NCI-H1105 (cell line): ENCODE measurements around the gene DPM3.
"Not testable (repeated sequence)": the region's sequence is repeated elsewhere in the genome, so short reads cannot be mapped to it uniquely, and the experiment has no call there.

Experiments
- DNase-seq: peaks from one replicate; lab custom pipeline; 2025; lab: John Stamatoyannopoulos, UW

Gene DPM3

DNA sequence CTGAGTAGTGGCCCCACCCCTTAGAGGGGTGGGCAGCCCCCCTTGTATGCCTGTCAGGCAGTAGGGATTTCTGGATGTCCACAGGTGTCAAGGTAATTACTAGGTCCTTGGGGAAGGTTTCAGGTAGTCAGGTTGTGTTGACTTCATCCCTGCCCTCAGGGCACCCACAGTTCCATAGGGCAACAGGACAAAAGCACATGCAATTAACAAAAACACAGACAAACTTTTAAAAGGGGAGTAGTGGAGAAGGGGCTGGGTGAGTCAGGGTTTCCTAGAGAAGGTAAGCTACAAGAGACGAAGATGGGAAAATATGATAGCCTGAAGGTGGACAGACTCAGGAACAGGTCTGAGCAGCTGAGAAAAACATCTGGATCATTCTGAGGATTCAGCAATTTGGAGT is 18.7 kb upstream of the DPM3 start:
- no peak for DNase-seq

GRCh38 chr1:155155996-155156643 is 15.8 kb upstream of the DPM3 start:
- DNase-seq = not testable (repeated sequence)

DNA sequence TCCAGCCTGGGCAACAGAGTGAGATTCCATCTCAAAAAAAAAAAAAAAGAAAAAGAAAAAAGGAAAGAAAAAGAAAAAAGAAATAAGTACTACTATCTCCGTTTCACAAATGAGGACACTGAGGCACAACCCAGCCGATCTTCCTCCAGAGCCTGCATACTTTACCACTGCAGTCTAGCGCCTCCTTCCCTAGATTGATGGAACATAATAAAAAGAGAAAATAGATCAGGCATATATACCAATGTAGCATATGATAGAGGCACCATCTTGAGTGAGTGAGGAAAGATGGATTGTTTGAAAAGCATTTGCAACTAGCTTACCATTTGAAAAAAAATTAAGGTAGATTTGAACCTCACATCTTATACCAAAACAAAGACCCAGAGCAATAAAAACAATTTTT is 5.2 kb upstream of the DPM3 start:
- no peak for DNase-seq

- DNase-seq = no peak
These were observed 1.4 kb upstream of the DPM3 start for GRCh38 chr1:155141749-155142148.

DNA sequence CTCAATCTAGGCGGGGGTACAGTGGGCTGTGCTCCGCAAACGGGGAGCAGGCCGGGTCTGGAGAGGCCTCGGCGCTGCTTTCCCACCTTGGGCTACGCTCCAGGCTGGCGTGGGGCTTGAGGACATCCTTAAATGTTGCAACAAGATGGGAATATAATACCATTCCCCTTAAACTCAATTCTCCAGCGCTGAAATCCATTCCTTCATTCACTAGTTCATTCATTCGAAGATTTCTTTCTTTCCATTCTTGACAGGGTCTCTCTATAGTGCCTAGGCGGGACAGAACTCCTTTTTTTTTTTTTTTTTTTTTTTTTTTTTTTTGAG is 261 bp upstream of the DPM3 start:
- DNase-seq = no peak

- no peak for DNase-seq
These were observed 3.0 kb downstream of the DPM3 start for GRCh38 chr1:155137154-155137949.

DNA sequence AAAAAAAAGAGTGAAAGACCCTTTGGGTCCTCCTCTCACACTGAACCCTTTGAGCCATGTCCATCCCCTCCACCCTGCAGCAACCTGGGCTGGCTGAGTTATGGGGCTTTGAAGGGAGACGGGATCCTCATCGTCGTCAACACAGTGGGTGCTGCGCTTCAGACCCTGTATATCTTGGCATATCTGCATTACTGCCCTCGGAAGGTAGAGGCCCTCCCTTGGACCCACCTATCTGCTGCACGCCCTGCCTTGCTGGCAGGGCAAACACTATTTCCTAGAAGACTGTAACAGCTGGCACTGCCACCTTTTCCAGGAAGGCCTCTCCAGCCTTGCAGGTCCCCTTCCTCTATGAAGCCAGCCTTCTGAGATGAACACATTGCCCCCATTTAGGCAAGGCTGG is 3.6 kb downstream of the DPM3 start:
- no peak for DNase-seq

DNA sequence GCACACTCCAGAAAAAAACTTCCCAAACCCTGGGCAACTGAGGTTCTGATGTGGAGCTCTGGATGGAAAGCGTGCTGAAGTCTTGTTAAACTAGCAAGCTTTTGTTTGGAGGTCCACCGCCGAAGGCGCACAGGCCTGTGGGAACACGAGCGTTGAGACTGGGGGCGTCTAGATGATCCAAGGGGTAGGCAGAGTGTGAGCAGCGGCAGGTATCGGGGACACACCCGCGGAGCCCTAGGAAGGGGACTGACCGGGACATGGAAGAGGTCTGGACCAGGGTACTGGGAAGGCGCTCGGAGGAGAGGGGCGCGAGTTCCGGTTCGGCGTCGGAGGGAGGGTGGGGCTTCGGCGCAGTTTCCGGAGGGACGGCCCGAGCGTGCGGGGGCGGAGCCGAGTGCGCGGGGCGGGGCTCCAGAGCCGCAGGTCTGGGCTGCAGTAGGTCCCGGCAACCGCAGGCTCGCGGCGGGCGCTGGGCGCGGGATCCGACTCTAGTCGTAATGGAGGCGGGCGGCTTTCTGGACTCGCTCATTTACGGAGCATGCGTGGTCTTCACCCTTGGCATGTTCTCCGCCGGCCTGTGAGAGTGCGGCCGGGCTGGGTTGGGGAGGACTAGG is 4.8 kb downstream of the DPM3 start, which contains the start of gene SLC50A1:
Gene SLC50A1, plus strand, starts transcription at position 438 of the 614 bp plus-strand sequence. Its CDS starts 60 bp downstream, at position 498.
- peak; percentile 91 for DNase-seq

DNA sequence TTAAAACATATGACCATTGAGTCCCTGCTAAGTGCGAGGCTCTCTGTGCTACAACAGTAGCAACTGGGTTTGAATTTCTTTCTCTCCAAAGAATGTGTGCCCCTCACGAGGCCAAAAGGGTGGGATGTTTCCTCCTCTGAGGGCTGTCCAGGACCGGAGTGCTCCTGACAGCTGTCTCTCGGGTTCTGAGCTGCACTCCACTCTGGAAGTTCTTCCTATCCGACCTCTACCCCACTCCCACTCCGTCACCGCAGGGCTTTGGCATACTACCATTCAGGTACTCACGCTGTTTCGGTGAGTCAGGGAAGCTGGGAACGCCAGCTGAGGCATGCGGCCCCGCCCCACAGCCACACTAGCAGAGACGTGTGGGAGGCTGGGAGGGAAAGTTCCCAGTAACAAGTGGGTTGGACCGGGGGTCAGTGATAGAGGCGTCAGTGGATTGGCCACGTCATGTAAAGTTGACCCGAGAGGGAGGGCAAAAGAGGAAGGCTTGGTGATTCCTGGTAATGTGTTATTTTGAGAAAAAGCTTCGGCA is 5.4 kb downstream of the DPM3 start:
- peak; percentile 37 for DNase-seq

- no peak for DNase-seq
These were observed 6.0 kb downstream of the DPM3 start for GRCh38 chr1:155134322-155134721.

DNA sequence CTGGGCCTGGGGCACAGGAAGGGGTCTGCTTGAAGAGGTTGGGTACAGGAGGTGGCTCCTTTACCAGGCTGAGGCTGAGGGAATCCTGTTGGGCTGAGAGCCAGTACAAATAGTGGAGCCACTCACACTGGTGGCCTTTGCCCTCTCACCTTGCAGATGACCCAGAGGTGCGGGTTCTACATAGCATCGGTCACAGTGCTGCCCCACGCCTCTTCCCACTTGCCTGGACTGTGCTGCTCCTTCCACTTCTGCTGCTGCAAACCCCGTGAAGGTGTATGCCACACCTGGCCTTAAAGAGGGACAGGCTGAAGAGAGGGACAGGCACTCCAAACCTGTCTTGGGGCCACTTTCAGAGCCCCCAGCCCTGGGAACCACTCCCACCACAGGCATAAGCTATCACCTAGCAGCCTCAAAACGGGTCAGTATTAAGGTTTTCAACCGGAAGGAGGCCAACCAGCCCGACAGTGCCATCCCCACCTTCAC is 6.5 kb downstream of the DPM3 start:
- DNase-seq = no peak

- DNase-seq = no peak
These were observed 8.5 kb downstream of the DPM3 start for GRCh38 chr1:155131856-155132255.

DNA sequence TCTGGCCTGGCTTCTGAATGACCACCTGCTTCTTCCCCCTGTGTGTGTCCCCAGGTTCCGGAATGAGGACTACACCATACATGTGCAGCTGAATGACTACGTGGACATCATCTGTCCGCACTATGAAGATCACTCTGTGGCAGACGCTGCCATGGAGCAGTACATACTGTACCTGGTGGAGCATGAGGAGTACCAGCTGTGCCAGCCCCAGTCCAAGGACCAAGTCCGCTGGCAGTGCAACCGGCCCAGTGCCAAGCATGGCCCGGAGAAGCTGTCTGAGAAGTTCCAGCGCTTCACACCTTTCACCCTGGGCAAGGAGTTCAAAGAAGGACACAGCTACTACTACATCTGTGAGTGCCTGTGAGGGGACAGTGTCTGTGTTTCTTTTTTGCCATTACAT is 9.0 kb downstream of the DPM3 start:
- DNase-seq = no peak

- DNase-seq = no peak
These were observed 9.9 kb downstream of the DPM3 start for GRCh38 chr1:155130272-155131006.

DNA sequence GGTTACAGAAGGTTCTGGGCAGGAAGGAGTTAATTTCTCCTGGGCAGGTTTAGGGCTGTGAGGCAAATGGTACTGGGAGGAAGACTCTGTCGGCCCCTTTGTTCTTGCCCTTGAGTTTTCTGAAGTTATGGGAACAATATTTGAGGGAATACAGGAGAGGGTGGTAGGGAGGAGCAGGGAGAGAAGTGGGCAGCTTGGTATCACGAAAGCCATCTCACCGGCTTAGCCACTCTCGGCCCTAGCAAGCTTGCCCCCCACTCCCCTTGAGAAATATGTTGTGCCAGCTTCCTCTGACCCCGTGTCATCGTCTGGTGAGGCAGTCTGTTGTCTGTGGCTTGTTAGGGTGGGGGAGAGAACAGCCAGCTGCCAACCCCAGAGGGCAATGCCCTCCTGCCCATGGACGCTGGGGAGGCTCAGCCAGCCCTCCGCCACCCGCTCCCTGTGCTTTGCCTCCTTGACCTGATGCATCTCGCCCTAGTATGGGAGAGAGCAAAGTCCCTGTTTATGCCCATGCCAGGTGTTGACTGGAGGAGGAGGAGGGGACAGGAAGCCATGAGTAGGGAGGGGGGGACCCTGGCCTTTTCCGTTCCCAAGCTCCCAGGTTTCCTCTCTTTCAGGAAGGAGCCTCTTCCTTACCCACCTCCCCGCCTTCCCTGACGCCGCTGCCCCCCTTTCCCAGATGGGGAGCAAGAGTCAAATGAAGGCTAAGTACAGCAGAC is 11.4 kb downstream of the DPM3 start:
- DNase-seq = no peak

DNA sequence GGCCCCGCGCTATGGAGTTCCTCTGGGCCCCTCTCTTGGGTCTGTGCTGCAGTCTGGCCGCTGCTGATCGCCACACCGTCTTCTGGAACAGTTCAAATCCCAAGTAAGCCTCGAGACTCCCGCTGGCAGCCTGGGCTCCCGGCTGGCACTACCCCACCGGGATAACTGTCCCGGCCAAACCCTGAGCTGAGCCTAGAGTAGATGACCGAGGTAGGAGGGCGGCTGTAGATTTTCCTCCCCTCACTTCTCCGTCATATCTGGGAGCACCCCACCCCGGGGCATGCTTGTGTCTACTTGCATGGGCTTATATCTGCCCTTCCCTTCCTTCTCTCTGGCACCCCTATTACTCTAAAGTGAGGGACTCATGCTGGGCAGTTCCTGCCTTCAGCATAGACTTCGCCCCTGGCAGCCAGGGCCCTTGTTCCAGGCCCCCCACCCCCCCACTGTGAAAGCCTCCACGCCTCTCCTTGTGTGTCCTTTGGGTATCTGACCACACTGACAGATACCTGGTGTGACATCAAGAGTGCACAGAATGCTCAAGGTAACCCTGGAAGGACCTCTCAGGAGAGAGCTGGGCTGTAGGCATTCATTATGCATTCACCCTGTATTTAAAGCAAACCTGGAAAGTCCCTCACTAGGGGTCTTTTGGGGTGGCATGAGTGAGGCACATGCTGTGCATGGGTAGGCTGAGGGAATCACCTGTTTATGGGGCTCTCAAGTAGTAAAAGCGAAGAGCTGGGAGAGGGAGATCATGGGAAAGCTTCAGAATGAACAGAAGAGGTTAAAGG is 12.2 kb downstream of the DPM3 start:
- DNase-seq = no peak

DNA sequence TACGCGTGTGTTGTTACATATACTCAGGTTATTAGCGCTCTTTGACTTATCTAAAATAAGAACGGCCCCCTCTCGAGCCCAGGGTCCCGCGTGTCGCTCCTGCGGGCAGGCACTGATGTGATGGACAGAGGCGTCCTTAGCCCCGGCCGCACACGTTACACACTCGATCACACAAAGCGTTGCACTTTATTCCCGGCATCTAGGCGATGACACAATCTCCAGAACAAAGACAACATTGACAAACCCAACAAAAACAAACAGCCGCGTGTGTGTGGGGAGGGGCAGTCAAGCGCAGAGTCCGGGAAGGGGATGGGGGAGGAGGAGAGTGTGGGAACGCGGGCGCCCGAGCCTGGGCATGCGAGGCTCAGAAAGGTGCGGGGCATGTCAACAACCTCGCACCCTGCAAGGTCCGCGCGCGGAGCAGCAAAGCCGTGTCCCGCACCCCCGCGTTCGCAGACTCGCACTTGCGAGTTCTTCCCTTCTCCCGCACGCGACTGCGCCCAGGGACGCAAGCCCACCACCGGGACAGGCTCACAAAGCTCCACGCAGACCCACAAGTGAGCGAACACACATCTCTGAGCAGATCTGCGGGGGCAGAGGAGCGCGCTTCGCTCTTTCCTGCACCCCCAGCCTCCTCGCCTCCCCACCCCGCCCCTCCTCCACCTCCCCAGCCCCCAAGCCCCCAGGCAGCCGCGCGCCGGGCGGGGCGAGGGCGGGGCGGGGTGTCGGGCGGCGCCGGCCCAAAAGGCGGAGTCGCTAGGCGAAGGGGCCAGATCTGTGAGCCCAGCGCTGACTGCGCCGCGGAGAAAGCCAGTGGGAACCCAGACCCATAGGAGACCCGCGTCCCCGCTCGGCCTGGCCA is 13.0 kb downstream of the DPM3 start, which contains the start of gene EFNA1:
Gene EFNA1, plus strand, starts transcription at position 772 of the 862 bp plus-strand sequence. CDS start 102 bp downstream, outside the sequence.
- DNase-seq = peak; percentile 39

GRCh38 chr1:155126556-155127104 is 13.7 kb downstream of the DPM3 start:
- DNase-seq = peak; percentile 13

DNA sequence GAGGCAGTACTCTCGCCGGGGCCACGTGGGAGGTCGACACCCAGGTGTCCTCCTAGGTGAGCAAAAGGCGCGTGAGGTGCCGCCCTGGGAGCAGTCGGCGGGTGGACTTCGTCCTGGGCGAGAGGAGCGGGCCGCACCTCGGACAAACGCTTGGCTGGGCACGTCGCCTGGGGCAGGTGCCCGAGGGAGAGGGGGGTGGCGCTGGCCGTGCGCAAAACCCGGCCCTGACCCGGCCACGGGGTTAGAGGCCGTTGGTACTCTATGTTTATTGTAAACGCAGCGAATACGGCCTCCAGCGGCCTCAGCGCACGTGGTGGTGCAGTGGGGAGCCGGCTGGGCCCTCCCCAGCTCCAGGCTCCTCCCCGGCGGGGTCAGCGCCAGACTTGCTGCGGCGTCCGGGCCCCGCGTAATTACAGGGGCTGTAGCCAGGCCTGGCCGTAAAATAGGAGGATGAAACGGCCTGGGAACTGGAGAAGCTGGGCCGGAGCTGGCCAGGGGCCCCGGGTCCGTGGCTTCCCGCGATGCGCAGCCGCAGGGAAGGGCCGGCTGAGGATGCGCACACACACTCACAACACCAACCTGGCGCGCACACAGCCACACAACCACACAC is 14.3 kb downstream of the DPM3 start:
- DNase-seq = no peak
